Adrenal gland (tissue), 5 donors: Measurements from ENCODE around the gene TUBGCP6.

Experiments
- POLR2A ChIP-seq, 2 donors: fragments of 450-650 bp; IDR thresholded peaks; one replicate each; pipeline ENCODE4 v1.6.1; 2017; ENCODE audit warnings: antibody characterized with exemption in 2 of 2, mild to moderate bottlenecking in 2 of 2, moderate library complexity in 1 of 2
- TF ChIP-seq, protein P1 (sequence below), 6 experiments: fragments of 450-650 bp in 4 of 6; fragments of 200-600 bp in 2 of 6; sonication (generic) in 1 of 6; IDR thresholded peaks; 1 replicate in 5 of 6; 2 replicates in 1 of 6; pipeline versions ENCODE4 v1.5.1 to v1.8.0; 2016 to 2021; ENCODE audit warnings: antibody characterized with exemption in 6 of 6, mild to moderate bottlenecking in 2 of 6, moderate library complexity in 1 of 6
- donor health status: DM: no; HTN: no; CAD: no.

DNA sequence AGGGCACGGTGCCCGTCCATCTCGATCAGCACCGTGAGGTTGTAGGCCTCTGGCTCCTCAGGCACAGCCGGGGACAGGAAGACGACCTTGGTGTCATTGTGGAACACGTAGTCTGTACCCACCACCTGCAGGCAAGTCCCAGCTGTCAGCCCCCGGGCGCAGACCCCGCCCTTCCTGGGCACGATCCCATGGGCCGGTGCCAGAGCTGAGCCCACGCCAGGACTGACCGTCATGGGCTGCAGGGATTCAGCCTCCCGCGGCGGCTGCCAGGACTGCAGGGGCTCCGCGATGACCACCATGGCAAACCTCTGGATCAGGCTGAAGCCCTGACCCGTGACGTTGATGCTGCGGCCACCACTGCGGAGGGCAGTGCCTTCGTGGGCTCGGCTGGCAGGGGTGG, 37.1 kb upstream of the TUBGCP6 start:
- TF ChIP-seq, protein P1, sequence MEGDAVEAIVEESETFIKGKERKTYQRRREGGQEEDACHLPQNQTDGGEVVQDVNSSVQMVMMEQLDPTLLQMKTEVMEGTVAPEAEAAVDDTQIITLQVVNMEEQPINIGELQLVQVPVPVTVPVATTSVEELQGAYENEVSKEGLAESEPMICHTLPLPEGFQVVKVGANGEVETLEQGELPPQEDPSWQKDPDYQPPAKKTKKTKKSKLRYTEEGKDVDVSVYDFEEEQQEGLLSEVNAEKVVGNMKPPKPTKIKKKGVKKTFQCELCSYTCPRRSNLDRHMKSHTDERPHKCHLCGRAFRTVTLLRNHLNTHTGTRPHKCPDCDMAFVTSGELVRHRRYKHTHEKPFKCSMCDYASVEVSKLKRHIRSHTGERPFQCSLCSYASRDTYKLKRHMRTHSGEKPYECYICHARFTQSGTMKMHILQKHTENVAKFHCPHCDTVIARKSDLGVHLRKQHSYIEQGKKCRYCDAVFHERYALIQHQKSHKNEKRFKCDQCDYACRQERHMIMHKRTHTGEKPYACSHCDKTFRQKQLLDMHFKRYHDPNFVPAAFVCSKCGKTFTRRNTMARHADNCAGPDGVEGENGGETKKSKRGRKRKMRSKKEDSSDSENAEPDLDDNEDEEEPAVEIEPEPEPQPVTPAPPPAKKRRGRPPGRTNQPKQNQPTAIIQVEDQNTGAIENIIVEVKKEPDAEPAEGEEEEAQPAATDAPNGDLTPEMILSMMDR (IDR thresholded peaks at IDR 0.05), result peak in 4 of 6 experiments; percentile 39 to 59 (median 48)
- no peak for TF ChIP-seq POLR2A (IDR thresholded peaks at IDR 0.05)
